GM21447 (cell line): Measurements from ENCODE around the gene TDRD7.
A peak's percentile ranks its signal among the peaks of the same experiment; 100 is the strongest.

Source experiments
- ATAC-seq: cut with Tn5 transposase; IDR thresholded peaks from one replicate; pipeline ENCODE4 v1.9.1; 2021; ENCODE audit not compliant: unreplicated experiment

The TDRD7 gene

DNA sequence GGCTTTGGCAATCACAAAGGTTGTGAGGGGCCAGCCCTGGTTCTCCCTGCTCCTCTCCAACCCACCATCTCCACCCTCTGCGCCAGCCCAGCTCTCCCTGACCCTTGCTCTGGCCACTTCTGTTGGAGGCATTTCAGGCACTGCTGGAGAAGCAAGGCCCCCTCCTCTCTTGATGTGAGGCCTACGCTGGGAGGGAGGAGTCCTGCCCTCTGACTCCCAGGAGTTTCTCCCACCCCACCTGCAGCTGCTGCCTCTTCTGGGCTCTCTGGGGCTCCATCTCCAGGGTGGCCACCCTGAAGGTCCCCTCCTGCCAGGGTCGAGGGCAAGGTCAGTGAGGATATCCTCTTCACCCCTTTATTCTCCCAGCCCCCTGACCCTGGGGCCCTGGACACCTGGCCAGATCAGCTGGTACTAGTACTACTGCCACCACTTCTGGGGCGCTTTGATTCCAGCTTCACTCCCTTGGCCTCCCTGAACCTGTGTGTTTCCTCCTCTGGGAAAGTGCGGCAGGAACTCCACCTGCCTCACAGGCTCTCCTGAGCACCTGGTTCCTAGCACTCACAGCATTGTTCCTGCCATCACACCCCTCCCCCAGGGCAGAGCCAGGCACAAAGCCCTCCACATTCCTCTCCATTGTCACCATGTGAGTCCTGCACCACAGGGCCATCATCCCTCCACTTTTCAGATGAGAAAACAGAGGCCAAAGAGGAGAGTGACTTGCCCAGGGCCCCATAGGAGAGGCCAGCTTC lies 23.8 kb upstream of the TDRD7 start:
- ATAC-seq: peak; percentile 5

DNA sequence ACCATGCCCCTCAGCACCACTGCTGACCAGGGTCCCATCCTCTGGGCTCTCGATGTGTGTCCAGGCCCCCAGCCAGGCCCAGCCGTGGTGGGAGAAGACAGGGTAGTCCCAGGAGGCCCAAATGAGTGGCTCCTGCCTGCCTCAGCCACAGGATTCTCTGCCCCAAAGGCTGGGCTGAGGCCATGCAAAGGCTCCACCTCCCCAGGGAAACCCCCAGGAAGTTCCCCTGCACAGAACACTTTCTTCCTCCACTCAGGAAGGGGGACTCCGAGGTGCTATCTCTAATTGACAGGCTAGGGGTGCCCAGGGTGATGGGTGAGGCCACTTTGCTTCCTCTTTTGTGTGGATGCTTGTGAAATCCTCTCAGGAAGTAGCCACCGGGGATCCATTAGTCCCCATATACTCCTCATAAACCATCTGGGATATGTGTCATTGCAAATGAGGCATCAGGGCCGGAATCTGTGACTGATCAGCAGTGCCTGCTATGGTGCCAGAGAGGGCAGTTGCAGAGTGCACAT lies 23.1 kb upstream of the TDRD7 start:
- peak; percentile 86 for ATAC-seq

DNA sequence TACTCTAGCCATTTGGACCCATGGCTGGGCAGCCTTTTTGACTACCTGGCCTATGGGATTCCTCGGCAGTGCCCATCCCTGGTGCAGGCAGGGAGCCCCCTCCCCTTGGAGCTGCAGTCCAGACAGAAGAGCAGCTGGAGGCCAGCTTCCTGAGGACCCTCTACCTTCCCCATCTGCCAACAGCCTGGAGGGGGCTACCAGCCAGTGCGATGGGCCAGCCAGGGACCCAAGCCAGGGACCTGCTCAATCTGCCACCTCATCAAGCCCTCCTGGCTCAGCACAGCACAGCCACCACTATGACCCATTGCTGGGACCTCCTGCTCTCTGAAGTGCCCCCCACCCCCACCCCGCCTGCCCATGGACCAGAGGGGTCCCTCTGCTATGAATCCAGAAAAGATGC lies 22.6 kb upstream of the TDRD7 start:
- ATAC-seq: no peak

- ATAC-seq: no peak
Measured at GRCh38 chr9:97390791-97391406, 21.0 kb upstream of the TDRD7 start.

GRCh38 chr9:97394881-97395280 lies 17.0 kb upstream of the TDRD7 start:
- no peak for ATAC-seq

GRCh38 chr9:97395745-97396144 lies 16.2 kb upstream of the TDRD7 start:
- no peak for ATAC-seq

DNA sequence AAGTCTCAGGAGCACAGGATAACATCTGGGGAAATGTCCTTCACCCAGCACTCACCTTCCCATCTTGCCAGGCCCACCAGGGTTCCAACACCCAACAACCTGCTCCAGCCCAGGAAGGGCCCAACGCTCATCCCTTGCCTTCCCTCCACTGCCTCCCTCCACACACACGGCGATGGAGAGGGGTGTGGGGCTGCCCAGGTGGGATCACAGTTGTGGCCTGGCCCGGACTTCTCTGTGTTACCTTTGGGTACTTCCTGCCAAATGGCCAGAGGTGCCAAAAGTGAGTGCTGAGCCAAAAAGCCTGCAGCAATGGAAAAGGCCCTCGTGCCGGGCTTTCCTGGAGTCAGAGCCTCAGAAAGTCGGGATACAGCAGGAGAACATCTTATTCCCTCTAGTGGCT lies 15.6 kb upstream of the TDRD7 start:
- no peak for ATAC-seq

DNA sequence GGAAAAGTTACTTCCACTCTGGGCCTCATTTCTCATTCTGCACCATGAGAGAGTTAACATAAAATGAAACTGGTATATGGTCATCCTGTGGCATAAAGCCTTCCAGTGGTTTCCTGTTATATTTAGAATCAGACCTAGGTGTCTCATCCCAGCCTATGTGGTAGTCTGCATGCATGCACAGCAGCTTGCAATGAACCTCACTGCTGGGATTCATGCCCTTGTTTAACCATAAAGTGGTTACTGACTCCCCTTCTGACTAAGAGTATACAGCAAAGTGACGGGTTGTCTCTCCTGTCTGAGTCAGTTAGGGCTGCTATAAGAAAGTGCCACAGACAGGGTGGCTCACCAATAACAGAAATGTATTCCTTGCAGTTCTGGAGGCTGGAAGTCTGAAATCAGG lies 14.7 kb upstream of the TDRD7 start:
- ATAC-seq: peak; percentile 57

- ATAC-seq: peak; percentile 54
Measured at GRCh38 chr9:97398999-97399758, 12.7 kb upstream of the TDRD7 start.

DNA sequence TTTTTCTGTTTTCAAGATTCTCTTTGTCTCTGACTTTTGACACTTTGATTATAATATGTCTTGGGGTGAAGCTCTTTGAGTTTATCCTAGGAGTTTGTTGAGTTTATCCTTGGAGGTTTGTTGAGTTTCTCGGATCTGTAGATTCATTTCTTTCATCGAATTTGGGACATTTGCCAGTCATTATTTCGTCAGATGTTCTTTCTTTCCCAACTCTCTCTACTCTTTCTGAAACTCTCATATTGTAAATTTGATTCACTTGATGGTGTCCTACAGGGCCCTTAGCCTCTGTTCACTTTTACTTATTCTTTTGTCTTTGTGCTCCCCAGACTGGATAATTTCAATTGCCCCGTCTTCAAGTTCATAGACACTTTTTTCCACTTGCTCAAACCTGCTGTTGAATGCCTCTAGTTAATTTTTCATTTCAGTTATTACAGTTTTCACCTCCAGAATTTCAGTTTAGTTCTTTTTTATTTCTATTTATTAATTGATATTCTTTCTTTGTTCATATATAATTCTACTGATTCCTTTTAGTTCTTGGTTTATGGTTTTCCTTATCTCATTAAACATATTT lies 8.1 kb upstream of the TDRD7 start:
- no peak for ATAC-seq

DNA sequence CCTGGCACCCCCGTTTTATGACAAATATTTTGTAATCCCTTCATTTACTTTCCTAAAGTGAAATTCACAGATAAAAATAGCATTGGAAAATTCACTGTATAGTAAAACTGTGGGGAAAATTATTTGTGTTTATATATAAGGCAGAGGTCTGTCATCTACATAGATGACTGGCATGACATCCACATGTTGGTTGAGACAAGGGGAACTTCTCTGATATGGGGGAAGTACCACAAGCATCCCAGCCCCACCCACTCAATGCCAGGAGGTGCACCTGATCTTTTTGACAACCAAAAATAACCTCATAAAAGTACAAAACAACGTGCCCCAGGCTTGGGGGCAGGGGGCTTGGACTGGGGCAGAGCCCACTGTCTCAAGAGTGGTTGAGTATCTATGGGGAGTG lies 6.3 kb upstream of the TDRD7 start:
- no peak for ATAC-seq

GRCh38 chr9:97406620-97407177 lies 5.2 kb upstream of the TDRD7 start:
- no peak for ATAC-seq

GRCh38 chr9:97408562-97408961 lies 3.3 kb upstream of the TDRD7 start:
- no peak for ATAC-seq

GRCh38 chr9:97411440-97411788 lies 482 bp upstream of the TDRD7 start:
- peak; percentile 6 for ATAC-seq

- peak; percentile 26 for ATAC-seq
Measured at GRCh38 chr9:97412626-97413385, 910 bp downstream of the TDRD7 start.

- ATAC-seq: no peak
Measured at GRCh38 chr9:97413462-97413861, 1.6 kb downstream of the TDRD7 start.

- no peak for ATAC-seq
Measured at GRCh38 chr9:97415146-97415545, 3.2 kb downstream of the TDRD7 start.

- ATAC-seq: no peak
Measured at GRCh38 chr9:97418880-97419279, 7.0 kb downstream of the TDRD7 start.

DNA sequence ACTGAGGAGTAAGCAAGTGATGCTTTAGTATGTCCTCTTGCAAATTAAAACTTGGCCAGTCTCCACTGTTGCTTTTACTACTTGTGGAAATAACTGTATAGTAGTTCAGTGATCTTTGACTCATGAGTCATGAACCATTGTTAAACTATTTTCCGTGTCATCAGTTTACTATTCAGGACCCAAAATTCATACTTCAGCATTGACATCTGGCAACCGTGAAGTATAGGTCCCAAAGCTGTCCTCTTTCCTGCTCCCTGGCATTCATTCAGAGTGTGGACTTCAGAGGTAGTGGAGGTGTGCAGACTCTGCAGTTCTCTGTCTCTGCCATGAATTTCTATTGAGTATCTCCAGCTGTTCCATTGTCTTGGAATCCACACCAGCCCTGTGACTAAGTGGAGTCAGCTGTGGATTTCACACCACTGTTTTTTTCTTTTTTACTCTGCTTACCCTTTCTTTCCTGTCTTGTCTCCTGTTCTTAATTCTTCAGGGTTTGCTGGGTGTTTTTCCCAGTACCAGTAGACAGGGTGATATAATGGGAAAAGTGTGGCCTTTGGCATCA lies 7.5 kb downstream of the TDRD7 start:
- ATAC-seq: no peak

DNA sequence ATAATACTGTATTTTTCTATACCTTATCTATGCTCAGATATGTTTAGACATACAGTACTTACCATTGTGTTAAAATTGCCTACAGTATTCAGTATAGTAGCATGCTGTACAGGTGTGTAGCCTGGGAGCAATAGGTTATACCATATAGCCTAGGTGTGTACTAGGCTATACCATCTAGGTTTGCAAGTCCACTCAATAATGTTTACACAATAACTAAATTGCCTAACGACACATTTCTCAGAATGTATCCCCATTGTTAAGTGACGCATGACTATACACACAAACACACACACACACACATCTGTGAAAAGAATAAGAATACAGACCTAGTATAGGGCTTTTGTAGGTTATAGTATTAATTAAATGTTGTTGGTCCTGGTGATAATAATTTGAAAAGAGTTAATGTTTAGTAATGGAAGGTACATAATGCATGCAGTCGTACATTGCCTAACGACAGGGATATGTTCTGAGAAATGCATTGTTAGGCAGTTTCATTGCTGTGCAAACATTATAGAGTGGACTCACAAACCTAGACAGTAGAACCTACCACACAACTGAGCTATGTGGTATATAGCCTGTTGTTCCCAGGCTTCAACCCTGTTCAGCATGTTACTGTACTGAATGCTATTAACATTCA lies 13.6 kb downstream of the TDRD7 start:
- ATAC-seq: no peak
